ENCODE measurements around the gene SHC2. TPM values are rescaled to one million over a fixed set of nuclear protein-coding genes. Genes with fewer than 3 reads are reported as not detected.

Gene SHC2
- total and polyA plus RNA-seq, 2 of the 13 experiments (the other 11 are each of a cell fraction or from before 2014, with no cell fraction given): 9.0 to 18.3 TPM

DNA sequence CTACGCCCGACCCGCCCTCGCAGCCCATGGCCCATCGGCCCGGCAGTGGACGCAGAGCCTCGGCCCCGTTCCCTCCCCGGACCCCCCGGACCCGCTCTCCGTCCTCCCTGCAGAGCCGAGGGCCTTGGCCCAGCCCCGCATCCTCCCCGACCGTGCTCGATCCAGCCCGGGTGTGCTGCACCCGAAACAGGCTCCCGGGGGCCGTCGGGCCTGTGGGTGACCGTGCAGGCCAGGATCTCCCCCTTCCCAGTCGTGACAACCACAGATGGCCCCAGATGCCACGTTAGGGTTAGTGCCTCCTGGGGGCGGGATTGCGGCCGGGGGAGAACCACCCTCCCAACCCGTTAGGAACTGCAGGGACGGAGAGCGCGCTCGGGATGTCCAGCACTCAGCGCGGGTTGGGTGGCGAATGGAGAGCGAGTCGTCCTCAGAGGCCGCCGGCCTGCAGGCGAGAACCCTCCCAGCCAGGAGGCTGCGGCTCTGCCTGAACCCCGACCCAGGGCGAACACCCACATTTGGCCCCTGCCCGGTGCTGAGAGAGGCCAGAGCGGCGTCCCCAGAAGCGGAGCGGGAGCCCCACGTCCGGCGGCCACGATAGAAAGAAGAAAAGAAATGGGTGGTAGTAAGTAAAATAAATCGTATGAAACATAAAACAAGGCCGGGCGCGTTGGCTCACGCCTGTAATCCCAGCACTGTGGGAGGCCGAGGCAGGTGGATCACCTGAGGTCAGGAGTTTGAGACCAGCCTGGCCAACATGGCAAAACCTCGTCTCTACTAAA lies 28.8 kb upstream of the SHC2 start (continued):
- TF ChIP-seq ZNF234 (CRISPR knock-in tag; conservative IDR thresholded peaks at IDR 0.05): peak; percentile 16; the same call in 1 of the 2 replicates
- no peak for TF ChIP-seq NCOA5 (CRISPR knock-in tag; IDR thresholded peaks at IDR 0.05)
- TF ChIP-seq MLLT10 (CRISPR knock-in tag; IDR thresholded peaks at IDR 0.05): peak; percentile 80; the same call in 1 of the 2 replicates
- TF ChIP-seq, protein P1, sequence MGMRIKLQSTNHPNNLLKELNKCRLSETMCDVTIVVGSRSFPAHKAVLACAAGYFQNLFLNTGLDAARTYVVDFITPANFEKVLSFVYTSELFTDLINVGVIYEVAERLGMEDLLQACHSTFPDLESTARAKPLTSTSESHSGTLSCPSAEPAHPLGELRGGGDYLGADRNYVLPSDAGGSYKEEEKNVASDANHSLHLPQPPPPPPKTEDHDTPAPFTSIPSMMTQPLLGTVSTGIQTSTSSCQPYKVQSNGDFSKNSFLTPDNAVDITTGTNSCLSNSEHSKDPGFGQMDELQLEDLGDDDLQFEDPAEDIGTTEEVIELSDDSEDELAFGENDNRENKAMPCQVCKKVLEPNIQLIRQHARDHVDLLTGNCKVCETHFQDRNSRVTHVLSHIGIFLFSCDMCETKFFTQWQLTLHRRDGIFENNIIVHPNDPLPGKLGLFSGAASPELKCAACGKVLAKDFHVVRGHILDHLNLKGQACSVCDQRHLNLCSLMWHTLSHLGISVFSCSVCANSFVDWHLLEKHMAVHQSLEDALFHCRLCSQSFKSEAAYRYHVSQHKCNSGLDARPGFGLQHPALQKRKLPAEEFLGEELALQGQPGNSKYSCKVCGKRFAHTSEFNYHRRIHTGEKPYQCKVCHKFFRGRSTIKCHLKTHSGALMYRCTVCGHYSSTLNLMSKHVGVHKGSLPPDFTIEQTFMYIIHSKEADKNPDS (CRISPR knock-in tag; IDR thresholded peaks at IDR 0.05): peak; percentile 32; the same call in 1 of the 2 replicates
- TF ChIP-seq ZNF670 (CRISPR knock-in tag; IDR thresholded peaks at IDR 0.05; ENCODE audit: borderline replicate concordance): no peak
- TF ChIP-seq ZNF672 (CRISPR knock-in tag; IDR thresholded peaks at IDR 0.05): no peak
- TF ChIP-seq, protein P2, sequence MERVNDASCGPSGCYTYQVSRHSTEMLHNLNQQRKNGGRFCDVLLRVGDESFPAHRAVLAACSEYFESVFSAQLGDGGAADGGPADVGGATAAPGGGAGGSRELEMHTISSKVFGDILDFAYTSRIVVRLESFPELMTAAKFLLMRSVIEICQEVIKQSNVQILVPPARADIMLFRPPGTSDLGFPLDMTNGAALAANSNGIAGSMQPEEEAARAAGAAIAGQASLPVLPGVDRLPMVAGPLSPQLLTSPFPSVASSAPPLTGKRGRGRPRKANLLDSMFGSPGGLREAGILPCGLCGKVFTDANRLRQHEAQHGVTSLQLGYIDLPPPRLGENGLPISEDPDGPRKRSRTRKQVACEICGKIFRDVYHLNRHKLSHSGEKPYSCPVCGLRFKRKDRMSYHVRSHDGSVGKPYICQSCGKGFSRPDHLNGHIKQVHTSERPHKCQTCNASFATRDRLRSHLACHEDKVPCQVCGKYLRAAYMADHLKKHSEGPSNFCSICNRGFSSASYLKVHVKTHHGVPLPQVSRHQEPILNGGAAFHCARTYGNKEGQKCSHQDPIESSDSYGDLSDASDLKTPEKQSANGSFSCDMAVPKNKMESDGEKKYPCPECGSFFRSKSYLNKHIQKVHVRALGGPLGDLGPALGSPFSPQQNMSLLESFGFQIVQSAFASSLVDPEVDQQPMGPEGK (CRISPR knock-in tag; IDR thresholded peaks at IDR 0.05): peak; percentile 53; the same call in 1 of the 2 replicates
- no peak for TF ChIP-seq GLI4 (CRISPR knock-in tag; IDR thresholded peaks at IDR 0.05; ENCODE audit: borderline replicate concordance)
- no peak for TF ChIP-seq ZNF253 (CRISPR knock-in tag; IDR thresholded peaks at IDR 0.05; ENCODE audit: borderline replicate concordance)
- TF ChIP-seq NONO (IDR thresholded peaks at IDR 0.05): no peak
- 0 out of 2 replicates have a peak, but pooled peaks have one; percentile 64 for TF ChIP-seq NONO (CRISPR knock-in tag; conservative IDR thresholded peaks at IDR 0.05)
- no peak for TF ChIP-seq ZNF839 (CRISPR knock-in tag; IDR thresholded peaks at IDR 0.05; ENCODE audit: borderline replicate concordance)
- no peak for TF ChIP-seq ZNF382 (CRISPR knock-in tag; IDR thresholded peaks at IDR 0.05; ENCODE audit: borderline replicate concordance)
- no peak for TF ChIP-seq ZNF569 (CRISPR knock-in tag; IDR thresholded peaks at IDR 0.05; ENCODE audit: borderline replicate concordance)
- TF ChIP-seq, protein P3, sequence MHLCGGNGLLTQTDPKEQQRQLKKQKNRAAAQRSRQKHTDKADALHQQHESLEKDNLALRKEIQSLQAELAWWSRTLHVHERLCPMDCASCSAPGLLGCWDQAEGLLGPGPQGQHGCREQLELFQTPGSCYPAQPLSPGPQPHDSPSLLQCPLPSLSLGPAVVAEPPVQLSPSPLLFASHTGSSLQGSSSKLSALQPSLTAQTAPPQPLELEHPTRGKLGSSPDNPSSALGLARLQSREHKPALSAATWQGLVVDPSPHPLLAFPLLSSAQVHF (CRISPR knock-in tag; IDR thresholded peaks at IDR 0.05): peak; percentile 68; the same call in 1 of the 2 replicates
- TF ChIP-seq, protein P4, sequence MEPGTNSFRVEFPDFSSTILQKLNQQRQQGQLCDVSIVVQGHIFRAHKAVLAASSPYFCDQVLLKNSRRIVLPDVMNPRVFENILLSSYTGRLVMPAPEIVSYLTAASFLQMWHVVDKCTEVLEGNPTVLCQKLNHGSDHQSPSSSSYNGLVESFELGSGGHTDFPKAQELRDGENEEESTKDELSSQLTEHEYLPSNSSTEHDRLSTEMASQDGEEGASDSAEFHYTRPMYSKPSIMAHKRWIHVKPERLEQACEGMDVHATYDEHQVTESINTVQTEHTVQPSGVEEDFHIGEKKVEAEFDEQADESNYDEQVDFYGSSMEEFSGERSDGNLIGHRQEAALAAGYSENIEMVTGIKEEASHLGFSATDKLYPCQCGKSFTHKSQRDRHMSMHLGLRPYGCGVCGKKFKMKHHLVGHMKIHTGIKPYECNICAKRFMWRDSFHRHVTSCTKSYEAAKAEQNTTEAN (CRISPR knock-in tag; conservative IDR thresholded peaks at IDR 0.05): no peak
- 0 out of 2 replicates have a peak, but pooled peaks have one; percentile 54 for TF ChIP-seq ZBTB8A (CRISPR knock-in tag; IDR thresholded peaks at IDR 0.05; ENCODE audit: borderline replicate concordance, low read depth)
- peak; percentile 85 for TF ChIP-seq ZFX (CRISPR knock-in tag; IDR thresholded peaks at IDR 0.05; ENCODE audit: low read depth)
- TF ChIP-seq ZFP1 (CRISPR knock-in tag; IDR thresholded peaks at IDR 0.05): no peak
- TF ChIP-seq DNMT1 (CRISPR knock-in tag; IDR thresholded peaks at IDR 0.05): no peak
- TF ChIP-seq ZNF572 (CRISPR knock-in tag; IDR thresholded peaks at IDR 0.05): no peak
- no peak for TF ChIP-seq ZNF24 (IDR thresholded peaks at IDR 0.05)
- TF ChIP-seq ZNF343 (CRISPR knock-in tag; IDR thresholded peaks at IDR 0.05): peak; percentile 89; the same call in 1 of the 2 replicates
- TF ChIP-seq TCF7L2 (IDR thresholded peaks at IDR 0.05; ENCODE audit: low read depth, low read length): no peak
- TF ChIP-seq NR3C1 (CRISPR knock-in tag; IDR thresholded peaks at IDR 0.05): no peak
